ENCODE measurements around the gene ELF5. TPM values are rescaled to one million over a fixed set of nuclear protein-coding genes. Genes with fewer than 3 reads are reported as not detected.

Gene ELF5
- total RNA-seq, 1 experiment from 2014 or later = 0.11 TPM

GRCh38 chr11:34501949-34502348 is 11.6 kb downstream of the ELF5 start:
- peak overlapping the region; percentile 62 for H2AFZ ChIP-seq (ENCODE audit: low read length)
- no peaks in the 10 kb centered on the region for H3K9me2 ChIP-seq (replicated peaks; ENCODE audit: low read length)
- no peaks in the 10 kb centered on the region for H3F3A ChIP-seq (ENCODE audit: low read length, unreplicated experiment)
- no peaks in the 10 kb centered on the region for H3K36me3 ChIP-seq (ENCODE audit: low read depth, low read length)
- H4K20me1 ChIP-seq (ENCODE audit: low read length) = no peaks in the 10 kb centered on the region
- H3K4me3 ChIP-seq (ENCODE audit: low read length) = no peak overlapping the region
- intact Hi-C loops (cut with micrococcal nuclease) = no loop called here
- ChIA-PET POLR2A (ENCODE audit: unreplicated experiment) (interaction anchor here (0.6 kb wide), 1 partner anchor 301 kb away, joined by 6 read pairs; no protein-coding TSS in a partner anchor), CTCF (no interaction called here)
- H3K27ac ChIP-seq (ENCODE audit: low read length) = peak overlapping the region; percentile 51
- H3K27me3 ChIP-seq (ENCODE audit: low read length) = no peaks in the 10 kb centered on the region
- peak overlapping the region; percentile 32 for H3K4me2 ChIP-seq (ENCODE audit: low read length)
- no peak overlapping the region for H3K9ac ChIP-seq (ENCODE audit: low read length)
- TF ChIP-seq EZH2 (IDR thresholded peaks at IDR 0.05; ENCODE audit: low read length, unreplicated experiment) = no peak
- no peak for TF ChIP-seq EZH2phosphoT487 (IDR thresholded peaks at IDR 0.05; ENCODE audit: borderline replicate concordance, low read length)
- no peak for TF ChIP-seq CTCF (conservative IDR thresholded peaks at IDR 0.05; ENCODE audit: low read depth, low read length)
- DNase-seq (no peak), ATAC-seq (peak; percentile 37)
- H3K79me2 ChIP-seq (ENCODE audit: low read length) = no peaks in the 10 kb centered on the region
- no peaks in the 10 kb centered on the region for H3K9me3 ChIP-seq (ENCODE audit: low read length)
- BruUV-seq (replicated peaks) = no TSS peak
- H3K4me1 ChIP-seq (ENCODE audit: insufficient read depth, low read length) = peaks cover 20% of the 10 kb centered on the region

- H3K4me1 ChIP-seq (ENCODE audit: insufficient read depth, low read length) = peaks cover 20% of the 10 kb centered on the region
- TF ChIP-seq CTCF (conservative IDR thresholded peaks at IDR 0.05; ENCODE audit: low read depth, low read length) (no peak), EZH2phosphoT487 (IDR thresholded peaks at IDR 0.05; ENCODE audit: borderline replicate concordance, low read length) (no peak), EZH2 (IDR thresholded peaks at IDR 0.05; ENCODE audit: low read length, unreplicated experiment) (no peak)
- H3K36me3 ChIP-seq (ENCODE audit: low read depth, low read length) = no peaks in the 10 kb centered on the region
- peak overlapping the region; percentile 32 for H3K4me2 ChIP-seq (ENCODE audit: low read length)
- no peaks in the 10 kb centered on the region for H4K20me1 ChIP-seq (ENCODE audit: low read length)
- intact Hi-C loops (cut with micrococcal nuclease) = no loop called here
- DNase-seq (peak; percentile 82), ATAC-seq (peak; percentile 87)
- peak overlapping the region; percentile 51 for H3K27ac ChIP-seq (ENCODE audit: low read length)
- peak overlapping the region; percentile 62 for H2AFZ ChIP-seq (ENCODE audit: low read length)
- no peaks in the 10 kb centered on the region for H3K9me2 ChIP-seq (replicated peaks; ENCODE audit: low read length)
- ChIA-PET POLR2A (ENCODE audit: unreplicated experiment) (interaction anchor here (0.6 kb wide), 1 partner anchor 302 kb away, joined by 6 read pairs; no protein-coding TSS in a partner anchor), CTCF (no interaction called here)
- no TSS peak for BruUV-seq (replicated peaks)
- no peaks in the 10 kb centered on the region for H3K9me3 ChIP-seq (ENCODE audit: low read length)
- no peak overlapping the region for H3K4me3 ChIP-seq (ENCODE audit: low read length)
- no peaks in the 10 kb centered on the region for H3F3A ChIP-seq (ENCODE audit: low read length, unreplicated experiment)
- H3K9ac ChIP-seq (ENCODE audit: low read length) = no peak overlapping the region
- no peaks in the 10 kb centered on the region for H3K27me3 ChIP-seq (ENCODE audit: low read length)
- H3K79me2 ChIP-seq (ENCODE audit: low read length) = no peaks in the 10 kb centered on the region
Measured at GRCh38 chr11:34501500-34501899, 12.1 kb downstream of the ELF5 start.

- DNase-seq (no peak), ATAC-seq (no peak)
- CTCF ChIA-PET = no interaction called here
- intact Hi-C loops (cut with micrococcal nuclease) = no loop called here
- no peak overlapping the region for H3K4me2 ChIP-seq (ENCODE audit: low read length)
- H3K27ac ChIP-seq (ENCODE audit: low read length) = no peak overlapping the region
- no peaks in the 10 kb centered on the region for H3K9me2 ChIP-seq (replicated peaks; ENCODE audit: low read length)
- H3K4me1 ChIP-seq (ENCODE audit: insufficient read depth, low read length) = peaks cover 25% of the 10 kb centered on the region
- H3K27me3 ChIP-seq (ENCODE audit: low read length) = no peaks in the 10 kb centered on the region
- H2AFZ ChIP-seq (ENCODE audit: low read length) = no peak overlapping the region
- no peaks in the 10 kb centered on the region for H3K79me2 ChIP-seq (ENCODE audit: low read length)
- no peaks in the 10 kb centered on the region for H3K36me3 ChIP-seq (ENCODE audit: low read depth, low read length)
- no peaks in the 10 kb centered on the region for H4K20me1 ChIP-seq (ENCODE audit: low read length)
- H3K4me3 ChIP-seq (ENCODE audit: low read length) = no peak overlapping the region
- no peak for TF ChIP-seq EZH2 (IDR thresholded peaks at IDR 0.05; ENCODE audit: low read length, unreplicated experiment)
- TF ChIP-seq EZH2phosphoT487 (IDR thresholded peaks at IDR 0.05; ENCODE audit: borderline replicate concordance, low read length) = no peak
- no peak for TF ChIP-seq CTCF (conservative IDR thresholded peaks at IDR 0.05; ENCODE audit: low read depth, low read length)
- no peaks in the 10 kb centered on the region for H3F3A ChIP-seq (ENCODE audit: low read length, unreplicated experiment)
- H3K9ac ChIP-seq (ENCODE audit: low read length) = no peak overlapping the region
- no peaks in the 10 kb centered on the region for H3K9me3 ChIP-seq (ENCODE audit: low read length)
- no TSS peak for BruUV-seq (replicated peaks)
- POLR2A ChIA-PET (ENCODE audit: unreplicated experiment) = no interaction called here
Measured at GRCh38 chr11:34499719-34500500, 13.7 kb downstream of the ELF5 start.
